Activated T-cell treated with anti-CD3 and anti-CD28 coated beads, Interleukin-2, amount 50 U/mL, for 4 hours (primary cell): ENCODE measurements around the gene ITPKB. TPM values are rescaled to one million over a fixed set of nuclear protein-coding genes. Genes with fewer than 3 reads are reported as not detected.
"Not testable (repeated sequence)": the region's sequence is repeated elsewhere in the genome, so short reads cannot be mapped to it uniquely, and the experiment has no call there.

Source experiments
- ATAC-seq, 2 donors: fragments of 200-7000 bp; cut with Tn5 transposase; one replicate each; pipeline ENCODE4 v1.10.0; 2021
- DNase-seq: peaks from one replicate; pipeline ENCODE4 v3.0.0-alpha.2; 2020
- H3K27me3 Mint-ChIP-seq: one replicate; pipeline ENCODE4 v1.8.0; 2021; ENCODE audit warnings: low read depth, mixed read lengths
- H3K36me3 Mint-ChIP-seq: one replicate; pipeline ENCODE4 v1.8.0; 2022; ENCODE audit warnings: mixed read lengths; ENCODE audit not compliant: insufficient read depth
- H3K4me1 Mint-ChIP-seq: one replicate; pipeline ENCODE4 v1.8.0; 2021; ENCODE audit warnings: low read depth, mixed read lengths
- H3K4me3 Mint-ChIP-seq: one replicate; pipeline ENCODE4 v1.8.0; 2021; ENCODE audit warnings: mild to moderate bottlenecking, moderate library complexity, mixed read lengths
- H3K9me3 Mint-ChIP-seq: one replicate; pipeline ENCODE4 v1.8.0; 2021; ENCODE audit warnings: mixed read lengths
- total RNA-seq, 3 donors: library from RNA; stranded (reverse); gene quantifications; one replicate each; pipeline ENCODE4 v1.2.1, GENCODE V29; 2021

Gene ITPKB
- total RNA-seq, 3 donors from 2014 or later = 26.2 to 28.3 (median 27.7) TPM

GRCh38 chr1:226603022-226603857 is 135.8 kb downstream of the ITPKB start:
- no peaks in the 10 kb centered on the region for H3K9me3 Mint-ChIP-seq
- H3K36me3 Mint-ChIP-seq = no peaks in the 10 kb centered on the region
- DNase-seq (no peak), ATAC-seq (no peak)
- H3K27me3 Mint-ChIP-seq = peaks cover 3% of the 10 kb centered on the region
- no peak overlapping the region for H3K4me3 Mint-ChIP-seq
- no peaks in the 10 kb centered on the region for H3K4me1 Mint-ChIP-seq

GRCh38 chr1:226602186-226603021 is 136.7 kb downstream of the ITPKB start:
- H3K9me3 Mint-ChIP-seq = no peaks in the 10 kb centered on the region
- H3K27me3 Mint-ChIP-seq = peaks cover 5% of the 10 kb centered on the region
- DNase-seq (no peak), ATAC-seq (no peak)
- H3K4me3 Mint-ChIP-seq = no peak overlapping the region
- no peaks in the 10 kb centered on the region for H3K36me3 Mint-ChIP-seq
- no peaks in the 10 kb centered on the region for H3K4me1 Mint-ChIP-seq

- DNase-seq = no peak
- no peaks in the 10 kb centered on the region for H3K9me3 Mint-ChIP-seq
- H3K4me1 Mint-ChIP-seq = no peaks in the 10 kb centered on the region
- no peak overlapping the region for H3K4me3 Mint-ChIP-seq
- H3K27me3 Mint-ChIP-seq = peaks cover 5% of the 10 kb centered on the region
- no peak for ATAC-seq
- no peaks in the 10 kb centered on the region for H3K36me3 Mint-ChIP-seq
Observed at GRCh38 chr1:226601456-226601855, 137.6 kb downstream of the ITPKB start.

GRCh38 chr1:226600254-226600653 is 138.8 kb downstream of the ITPKB start:
- DNase-seq = no peak
- no peaks in the 10 kb centered on the region for H3K4me1 Mint-ChIP-seq
- no peaks in the 10 kb centered on the region for H3K36me3 Mint-ChIP-seq
- H3K9me3 Mint-ChIP-seq = no peaks in the 10 kb centered on the region
- no peak overlapping the region for H3K4me3 Mint-ChIP-seq
- peaks cover 5% of the 10 kb centered on the region for H3K27me3 Mint-ChIP-seq
- no peak for ATAC-seq

GRCh38 chr1:226599636-226600238 is 139.3 kb downstream of the ITPKB start:
- peaks cover 5% of the 10 kb centered on the region for H3K27me3 Mint-ChIP-seq
- no peak for DNase-seq
- H3K4me3 Mint-ChIP-seq = no peak overlapping the region
- no peaks in the 10 kb centered on the region for H3K4me1 Mint-ChIP-seq
- ATAC-seq = no peak
- no peaks in the 10 kb centered on the region for H3K9me3 Mint-ChIP-seq
- H3K36me3 Mint-ChIP-seq = no peaks in the 10 kb centered on the region

GRCh38 chr1:226598955-226599354 is 140.1 kb downstream of the ITPKB start:
- not testable (repeated sequence) for H3K4me3 Mint-ChIP-seq, ATAC-seq, H3K36me3 Mint-ChIP-seq, DNase-seq, H3K4me1 Mint-ChIP-seq, H3K9me3 Mint-ChIP-seq, H3K27me3 Mint-ChIP-seq

GRCh38 chr1:226598455-226598849 is 140.6 kb downstream of the ITPKB start:
- Mint-ChIP-seq H3K9me3 (no peaks in the 10 kb centered on the region), H3K36me3 (no peaks in the 10 kb centered on the region), H3K4me1 (no peaks in the 10 kb centered on the region), H3K4me3 (no peak overlapping the region), H3K27me3 (peaks cover 11% of the 10 kb centered on the region)
- DNase-seq = no peak
- ATAC-seq = no peak

- no peak for ATAC-seq
- Mint-ChIP-seq H3K4me1 (no peaks in the 10 kb centered on the region), H3K4me3 (no peak overlapping the region), H3K27me3 (peaks cover 16% of the 10 kb centered on the region), H3K9me3 (no peaks in the 10 kb centered on the region), H3K36me3 (no peaks in the 10 kb centered on the region)
- no peak for DNase-seq
Observed at GRCh38 chr1:226597616-226598454, 141.2 kb downstream of the ITPKB start.

- no peaks in the 10 kb centered on the region for H3K9me3 Mint-ChIP-seq
- H3K4me1 Mint-ChIP-seq = no peaks in the 10 kb centered on the region
- DNase-seq (no peak), ATAC-seq (no peak)
- H3K4me3 Mint-ChIP-seq = no peak overlapping the region
- no peaks in the 10 kb centered on the region for H3K36me3 Mint-ChIP-seq
- H3K27me3 Mint-ChIP-seq = peaks cover 16% of the 10 kb centered on the region
Observed at GRCh38 chr1:226596531-226597165, 142.4 kb downstream of the ITPKB start.

- no peak for ATAC-seq
- Mint-ChIP-seq H3K4me3 (no peak overlapping the region), H3K27me3 (peaks cover 17% of the 10 kb centered on the region), H3K9me3 (no peaks in the 10 kb centered on the region), H3K4me1 (no peaks in the 10 kb centered on the region), H3K36me3 (no peaks in the 10 kb centered on the region)
- DNase-seq = no peak
Observed at GRCh38 chr1:226593541-226593940, 145.5 kb downstream of the ITPKB start.

- peaks cover 15% of the 10 kb centered on the region for H3K27me3 Mint-ChIP-seq
- H3K9me3 Mint-ChIP-seq = no peaks in the 10 kb centered on the region
- H3K36me3 Mint-ChIP-seq = no peaks in the 10 kb centered on the region
- no peaks in the 10 kb centered on the region for H3K4me1 Mint-ChIP-seq
- no peak overlapping the region for H3K4me3 Mint-ChIP-seq
- DNase-seq (no peak), ATAC-seq (no peak)
Observed at GRCh38 chr1:226590614-226591013, 148.5 kb downstream of the ITPKB start.

- Mint-ChIP-seq H3K36me3 (no peaks in the 10 kb centered on the region), H3K4me1 (no peaks in the 10 kb centered on the region), H3K9me3 (no peaks in the 10 kb centered on the region), H3K4me3 (no peak overlapping the region), H3K27me3 (peaks cover 15% of the 10 kb centered on the region)
- no peak for ATAC-seq
- no peak for DNase-seq
Observed at GRCh38 chr1:226589008-226589733, 149.9 kb downstream of the ITPKB start.

GRCh38 chr1:226588484-226588883 is 150.6 kb downstream of the ITPKB start:
- DNase-seq (no peak), ATAC-seq (no peak)
- no peaks in the 10 kb centered on the region for H3K9me3 Mint-ChIP-seq
- H3K27me3 Mint-ChIP-seq = peaks cover 8% of the 10 kb centered on the region
- no peaks in the 10 kb centered on the region for H3K4me1 Mint-ChIP-seq
- H3K36me3 Mint-ChIP-seq = no peaks in the 10 kb centered on the region
- H3K4me3 Mint-ChIP-seq = no peak overlapping the region
